NCI-H1436 treated with DMSO at 0.1 percent for 48 hours (cell line): ENCODE data around the gene APP.
"Not testable (repeated sequence)": the region's sequence is repeated elsewhere in the genome, so short reads cannot be mapped to it uniquely, and the experiment has no call there.

Experiments
- DNase-seq: peaks from one replicate; lab custom pipeline; 2025; lab: John Stamatoyannopoulos, UW

Gene APP

GRCh38 chr21:26097475-26097874, 73.1 kb downstream of the APP start:
- DNase-seq, result no peak

- no peak for DNase-seq
Measured at GRCh38 chr21:26096494-26097371, 73.8 kb downstream of the APP start.

GRCh38 chr21:26095131-26095530, 75.4 kb downstream of the APP start:
- DNase-seq, result no peak

GRCh38 chr21:26093122-26093521, 77.4 kb downstream of the APP start:
- DNase-seq, result no peak

GRCh38 chr21:26091480-26092018, 79.0 kb downstream of the APP start:
- no peak for DNase-seq

- DNase-seq, result no peak
Measured at GRCh38 chr21:26089730-26090129, 80.8 kb downstream of the APP start.

- DNase-seq, result no peak
Measured at GRCh38 chr21:26087223-26087918, 83.2 kb downstream of the APP start.

GRCh38 chr21:26085882-26086281, 84.7 kb downstream of the APP start:
- DNase-seq, result no peak

- no peak for DNase-seq
Measured at GRCh38 chr21:26085127-26085526, 85.4 kb downstream of the APP start.

GRCh38 chr21:26082549-26082948, 88.0 kb downstream of the APP start:
- no peak for DNase-seq

- DNase-seq, result not testable (repeated sequence)
Measured at GRCh38 chr21:26081175-26081760, 89.3 kb downstream of the APP start.

- DNase-seq, result no peak
Measured at GRCh38 chr21:26080211-26080610, 90.4 kb downstream of the APP start.

GRCh38 chr21:26079366-26079765, 91.2 kb downstream of the APP start:
- DNase-seq, result no peak

GRCh38 chr21:26077521-26077920, 93.0 kb downstream of the APP start:
- DNase-seq, result no peak

- no peak for DNase-seq
Measured at GRCh38 chr21:26072666-26073615, 97.6 kb downstream of the APP start.

- DNase-seq, result no peak
Measured at GRCh38 chr21:26070822-26071425, 99.6 kb downstream of the APP start.

- no peak for DNase-seq
Measured at GRCh38 chr21:26070121-26070520, 100.4 kb downstream of the APP start.

GRCh38 chr21:26068776-26069175, 101.8 kb downstream of the APP start:
- no peak for DNase-seq

- DNase-seq, result no peak
Measured at GRCh38 chr21:26067836-26068594, 102.6 kb downstream of the APP start.

- no peak for DNase-seq
Measured at GRCh38 chr21:26064506-26064905, 106.1 kb downstream of the APP start.
